SK-N-SH (cell line): ENCODE data around the gene AFF1.

Experiments used
- CTCF ChIP-seq: fragments of 200-600 bp; sonication (generic); IDR thresholded peaks from 2 replicates; pipeline ENCODE4 v1.6.1; 2017; ENCODE audit warnings: antibody characterized with exemption, mild to moderate bottlenecking, moderate library complexity
- EP300 ChIP-seq, 2 experiments: IDR thresholded peaks; 2 replicates each; pipeline versions ENCODE4 v1.4.0 to v1.6.1; 2012; ENCODE audit warnings: borderline replicate concordance in 1 of 2, low read depth in 1 of 2, low read length in 1 of 2
- MXI1 ChIP-seq: IDR thresholded peaks from 2 replicates; pipeline ENCODE4 v1.6.1; 2012; ENCODE audit warnings: mild to moderate bottlenecking, low read depth, low read length, improper control_type of control experiment
- POLR2AphosphoS5 ChIP-seq: IDR thresholded peaks from 2 replicates; pipeline ENCODE4 v1.6.1; 2012; ENCODE audit warnings: low read depth, low read length
- RAD21 ChIP-seq: IDR thresholded peaks from 2 replicates; pipeline ENCODE4 v1.6.1; 2012; ENCODE audit warnings: mild to moderate bottlenecking, low read length
- ZBTB33 ChIP-seq: IDR thresholded peaks from 2 replicates; pipeline ENCODE4 v1.4.0; 2012; ENCODE audit warnings: low read depth, borderline replicate concordance

GRCh38 chr4:87014284-87014782 is 79.5 kb downstream of the AFF1 start:
- TF ChIP-seq RAD21, result no peak
- no peak for TF ChIP-seq MXI1
- TF ChIP-seq POLR2AphosphoS5, result no peak
- TF ChIP-seq CTCF, result no peak
- TF ChIP-seq EP300 (IDR thresholded peaks at IDR 0.05; ENCODE audit: borderline replicate concordance in 1 of 2, low read depth in 1 of 2, low read length in 1 of 2), result no peak
- no peak for TF ChIP-seq ZBTB33
